SK-MEL-5 (cell line): Measurements from ENCODE around the gene KCNJ2. TPM values are rescaled to one million over a fixed set of nuclear protein-coding genes. Genes with fewer than 3 reads are reported as not detected.

Experiments
- DNase-seq: peaks from one replicate; pipeline ENCODE4 v3.0.0-alpha.2; 2016; ENCODE audit warnings: low read depth, low spot score
- in situ Hi-C: cut with HindIII; loops from 2 replicates; pipeline ENCODE4 v1.10.0; 2016; ENCODE audit warnings: low sequenced_read_pairs, high pct_unique_total_duplicates, low pct_unique_long_range_greater_than_20kb
- total RNA-seq: library from RNA; depleted of rRNA; stranded (reverse); fragments of >200 nt; shearing (Covaris generic); gene quantifications from 2 replicates; pipeline ENCODE4 v1.2.3, GENCODE V29; 2014

The KCNJ2 gene
- total RNA-seq, 1 experiment from 2014 or later: 1.0 TPM

DNA sequence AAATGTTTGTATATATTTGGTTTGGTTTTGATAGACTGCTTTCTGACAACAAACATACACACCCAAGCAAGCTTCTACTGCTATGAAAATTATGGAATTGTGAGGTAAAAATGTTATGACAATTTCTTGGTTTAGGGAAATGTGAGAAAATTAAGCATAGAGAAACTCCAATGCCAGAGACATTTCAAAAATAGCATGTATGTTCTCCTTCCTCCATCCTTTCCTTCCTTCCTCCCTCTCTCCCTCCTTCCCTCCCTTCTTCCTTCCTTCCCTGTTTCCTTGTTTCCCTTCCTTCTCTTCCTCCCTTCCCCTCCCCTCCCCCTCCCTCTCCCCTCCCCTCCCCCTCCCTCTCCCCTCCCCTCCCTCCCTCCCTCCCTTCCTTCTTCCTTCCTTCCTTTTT is 14.9 kb downstream of the KCNJ2 start:
- in situ Hi-C loops: no loop called here
- DNase-seq: no peak

DNA sequence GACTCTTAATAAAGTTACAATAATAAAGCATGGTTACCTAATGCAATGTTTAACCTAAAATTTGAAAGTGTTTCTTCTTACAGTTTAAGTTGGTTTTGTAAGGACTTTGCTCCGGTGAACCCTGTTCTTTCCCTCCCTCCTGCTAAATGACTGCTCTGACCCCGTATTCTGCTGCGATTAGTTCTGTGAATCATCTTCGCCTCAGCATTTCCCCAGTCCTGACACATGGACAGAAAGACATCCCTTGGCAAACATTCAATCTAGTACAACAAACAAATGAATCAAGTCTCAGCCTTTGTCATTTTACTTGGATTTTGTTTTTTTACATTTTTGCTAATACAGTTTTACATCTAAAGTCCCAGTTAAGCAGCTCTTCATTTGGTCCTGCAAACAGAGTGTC is 15.4 kb downstream of the KCNJ2 start:
- no peak for DNase-seq
- in situ Hi-C loops: no loop called here

DNA sequence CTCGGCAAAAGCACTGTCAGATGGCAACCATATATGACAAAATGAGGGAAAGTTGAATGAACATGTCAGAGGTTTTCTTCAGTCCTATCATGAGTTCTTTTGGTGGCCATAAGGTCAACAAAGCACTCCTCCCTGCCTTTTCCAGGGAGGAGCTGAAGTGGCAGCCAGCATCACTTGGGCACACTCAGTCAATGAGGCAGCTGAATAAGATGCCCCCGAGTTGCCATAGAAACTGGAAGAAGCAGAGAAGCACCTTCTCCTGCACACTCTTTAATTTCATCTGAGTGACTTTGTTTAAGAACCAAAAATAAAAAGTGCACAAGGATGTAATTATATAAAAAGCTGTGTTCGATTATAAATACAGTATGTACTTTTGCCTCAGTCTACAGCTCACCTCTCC is 16.0 kb downstream of the KCNJ2 start:
- DNase-seq: no peak
- in situ Hi-C loops: no loop called here

DNA sequence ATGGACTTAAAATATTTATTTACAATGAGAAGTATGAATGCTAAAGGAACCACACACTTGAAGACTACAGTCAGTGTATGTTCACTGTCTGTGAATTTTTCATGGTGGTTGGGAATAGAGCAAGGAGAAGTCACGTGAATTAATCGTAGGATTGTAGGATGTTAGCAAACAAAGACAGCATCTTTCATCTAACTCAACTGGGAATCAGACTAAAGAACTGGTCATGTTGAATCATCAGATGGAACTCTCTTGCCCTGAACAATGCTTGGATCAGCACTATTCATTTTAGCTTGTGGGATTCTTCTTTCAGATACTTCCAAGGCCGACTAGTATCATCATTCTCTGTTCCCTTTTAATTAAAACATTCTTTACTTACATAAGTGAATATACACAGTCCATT is 18.1 kb downstream of the KCNJ2 start:
- in situ Hi-C loops: no loop called here
- no peak for DNase-seq

DNA sequence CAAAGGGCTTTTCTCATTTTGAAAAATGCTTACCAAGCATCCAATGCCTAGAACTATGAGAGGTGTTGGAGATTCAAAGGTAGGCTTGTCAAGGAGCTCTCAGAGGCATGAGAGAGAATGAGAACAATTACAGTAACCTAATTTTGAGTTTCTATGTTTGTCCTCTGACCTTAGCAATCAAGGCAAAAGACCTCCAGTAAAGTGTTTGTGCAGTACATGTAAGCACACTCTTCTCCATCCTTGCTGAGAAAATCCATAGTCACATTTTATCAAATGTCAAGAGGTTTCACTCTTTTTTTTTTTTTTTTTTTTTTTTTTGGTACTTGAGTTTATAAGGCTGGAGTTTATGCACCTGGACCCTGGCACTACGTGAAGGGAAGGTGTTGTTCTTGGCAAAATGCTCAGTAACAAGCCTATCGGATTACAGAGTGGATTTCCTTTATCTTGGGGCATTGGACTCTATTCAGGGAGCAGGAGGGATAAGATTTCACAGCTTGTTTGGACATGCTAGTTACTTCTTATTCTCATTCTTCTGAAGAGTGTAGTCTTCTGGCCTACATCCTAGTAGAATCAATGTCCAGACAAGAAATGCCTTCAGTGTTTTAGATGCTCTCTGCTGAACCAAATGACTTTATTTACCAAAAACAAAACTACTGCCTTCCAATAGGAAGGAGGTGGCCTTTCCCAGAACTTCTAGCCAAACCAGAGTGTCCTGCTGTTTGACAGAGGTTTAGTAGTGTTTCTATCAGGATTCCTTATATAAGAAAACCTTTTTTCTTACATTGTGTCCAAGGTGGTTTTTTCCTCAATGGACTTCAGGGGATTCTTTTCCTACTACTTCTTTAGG is 21.9 kb downstream of the KCNJ2 start:
- in situ Hi-C loops: no loop called here
- no peak for DNase-seq

DNA sequence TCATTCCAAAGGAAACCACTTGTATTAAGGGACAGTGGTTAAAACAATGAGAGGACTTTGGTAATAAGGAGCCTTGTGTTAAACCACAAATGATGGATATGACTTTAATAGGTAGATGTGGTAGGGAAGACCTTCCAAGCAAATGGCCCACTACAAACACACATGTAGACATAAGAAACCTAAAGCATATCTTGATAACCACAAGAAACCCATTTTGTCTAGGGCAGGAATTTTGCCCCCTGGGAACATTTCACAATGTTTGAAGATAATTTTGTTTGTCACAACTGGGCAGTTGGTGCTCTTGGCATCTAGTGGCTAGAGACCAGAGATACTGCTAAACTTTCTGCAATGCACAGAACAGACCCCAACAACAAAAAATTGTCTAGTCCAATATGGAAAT is 25.8 kb downstream of the KCNJ2 start:
- in situ Hi-C loops: no loop called here
- no peak for DNase-seq

DNA sequence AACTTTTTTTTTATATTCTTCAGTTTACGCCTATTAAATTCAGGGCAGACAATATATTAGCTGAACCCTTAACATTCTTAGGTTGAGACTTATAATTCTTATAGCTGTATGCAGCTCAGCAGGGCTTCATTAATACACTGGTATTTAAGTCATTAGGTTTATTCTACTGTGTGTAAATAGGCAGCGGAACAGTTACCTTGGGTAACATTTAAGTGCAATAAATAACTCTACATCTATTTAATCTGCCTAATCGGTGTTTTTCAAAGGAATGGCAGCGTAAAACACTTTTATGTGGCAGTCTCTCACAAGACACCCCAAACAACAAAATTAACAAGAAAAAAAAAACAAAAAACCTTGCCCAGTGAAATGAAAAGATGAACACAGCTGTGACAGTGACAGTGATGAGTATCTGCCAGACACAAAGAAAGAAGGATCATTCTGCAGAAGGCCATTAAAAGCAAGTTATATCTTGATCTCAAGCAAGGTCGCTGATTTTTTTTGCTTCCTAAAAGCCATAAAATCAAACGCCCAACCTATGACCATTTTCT is 32.6 kb downstream of the KCNJ2 start:
- in situ Hi-C loops: no loop called here
- no peak for DNase-seq

DNA sequence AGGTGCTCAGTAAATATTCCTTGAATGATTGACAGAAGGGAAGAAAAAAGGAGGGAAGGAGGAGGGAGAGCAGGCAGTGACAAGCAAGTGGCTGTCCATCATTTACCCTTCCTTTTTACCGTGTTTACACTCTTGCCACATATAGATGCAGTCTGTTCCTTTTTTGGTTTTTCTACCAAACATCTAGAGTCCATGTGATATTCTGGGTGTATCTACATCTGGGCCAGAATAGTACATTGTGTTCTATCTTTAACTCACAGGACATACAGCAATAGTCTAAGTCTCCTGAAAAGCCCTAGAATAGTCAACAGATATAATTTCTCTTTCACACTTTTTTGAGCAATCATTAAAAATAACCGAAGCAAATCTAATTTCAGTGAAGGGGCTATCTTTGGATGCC is 33.5 kb downstream of the KCNJ2 start:
- in situ Hi-C loops: no loop called here
- DNase-seq: no peak

DNA sequence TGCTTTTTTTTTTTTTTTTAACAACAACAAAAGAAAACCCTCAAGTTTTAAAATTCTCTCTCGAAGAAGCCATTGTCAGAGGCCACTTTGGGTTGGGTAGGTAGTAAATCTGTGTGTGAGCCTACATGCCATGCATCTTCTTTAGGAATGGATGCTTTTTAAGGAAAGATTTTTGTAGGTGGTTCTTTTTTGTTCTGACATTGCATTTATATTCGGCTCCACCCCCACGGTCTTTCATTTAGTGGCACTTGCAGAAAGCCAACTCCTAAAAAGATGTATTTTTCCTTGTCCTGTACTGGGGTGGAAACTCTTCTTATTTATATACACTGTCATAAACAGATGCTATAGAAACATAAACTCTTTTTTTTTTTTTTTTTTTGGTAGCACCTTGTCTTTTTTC is 35.1 kb downstream of the KCNJ2 start:
- in situ Hi-C loops: no loop called here
- no peak for DNase-seq

DNA sequence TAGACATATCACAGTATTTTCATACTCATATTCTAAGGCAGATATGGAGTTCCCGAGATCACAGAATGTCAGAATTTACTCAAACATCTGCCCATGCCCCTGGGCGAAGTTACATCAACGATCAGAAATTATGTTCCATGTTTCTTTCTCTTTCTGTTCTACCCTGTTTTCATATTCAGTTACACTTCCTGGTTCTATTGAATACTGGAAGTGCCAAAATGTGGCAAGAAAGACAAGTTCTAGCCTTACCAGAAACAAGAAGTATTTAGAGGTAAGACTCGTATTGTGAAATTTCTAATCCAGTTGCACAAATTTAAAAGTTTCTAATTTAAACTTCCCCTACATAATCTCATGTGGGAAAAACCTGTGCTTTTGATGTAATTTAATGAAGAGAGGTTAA is 36.1 kb downstream of the KCNJ2 start:
- DNase-seq: no peak
- in situ Hi-C loops: no loop called here

DNA sequence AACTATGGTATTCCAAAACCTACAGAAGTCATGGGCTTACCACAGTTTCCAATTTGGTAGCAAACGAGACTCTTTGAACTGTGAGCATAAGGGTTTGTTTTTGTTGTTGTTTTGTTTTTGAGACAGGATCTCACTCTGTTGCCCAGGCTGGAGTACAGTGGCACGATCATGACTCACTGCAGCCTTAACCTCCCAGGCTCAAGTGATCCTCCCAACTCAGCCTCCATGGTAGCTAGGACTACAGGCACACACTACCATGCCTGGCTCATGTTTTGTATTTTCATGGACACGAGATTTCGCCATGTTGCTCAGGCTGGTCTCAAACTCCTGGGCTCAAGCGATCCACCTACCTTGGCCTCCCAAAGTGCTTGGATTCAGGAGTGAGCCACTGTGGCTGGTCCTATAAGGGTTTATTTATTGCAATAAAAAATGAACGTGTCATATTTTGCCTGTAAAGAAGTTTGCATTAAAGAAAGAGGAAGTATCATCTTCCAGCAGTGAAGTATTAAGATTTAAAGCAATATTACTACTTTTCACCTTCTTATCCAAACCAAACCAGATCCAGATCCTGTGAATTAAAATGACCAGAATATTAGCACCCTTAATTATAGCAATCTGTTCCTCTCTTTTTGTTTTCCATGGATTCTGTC is 37.2 kb downstream of the KCNJ2 start:
- no peak for DNase-seq
- in situ Hi-C loops: no loop called here

DNA sequence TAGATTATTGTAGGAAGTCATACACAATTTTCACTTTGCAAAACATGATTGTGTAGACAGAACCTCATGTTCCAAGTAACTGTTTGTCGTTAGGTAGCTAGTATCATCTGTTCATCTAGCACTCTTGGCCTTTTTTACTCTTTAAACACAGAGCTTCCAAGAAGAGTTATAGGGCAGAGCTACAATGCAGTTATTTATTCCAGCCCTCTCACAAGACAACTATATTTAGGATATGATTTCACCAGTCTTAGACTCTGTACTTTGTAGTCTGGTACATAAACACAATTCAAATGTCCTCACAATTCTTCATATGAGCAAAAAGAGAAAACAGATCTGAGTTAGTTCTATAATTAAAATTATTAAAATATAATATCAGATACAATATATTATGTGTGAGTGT is 37.9 kb downstream of the KCNJ2 start:
- peak; percentile 70 for DNase-seq
- in situ Hi-C loops: no loop called here

DNA sequence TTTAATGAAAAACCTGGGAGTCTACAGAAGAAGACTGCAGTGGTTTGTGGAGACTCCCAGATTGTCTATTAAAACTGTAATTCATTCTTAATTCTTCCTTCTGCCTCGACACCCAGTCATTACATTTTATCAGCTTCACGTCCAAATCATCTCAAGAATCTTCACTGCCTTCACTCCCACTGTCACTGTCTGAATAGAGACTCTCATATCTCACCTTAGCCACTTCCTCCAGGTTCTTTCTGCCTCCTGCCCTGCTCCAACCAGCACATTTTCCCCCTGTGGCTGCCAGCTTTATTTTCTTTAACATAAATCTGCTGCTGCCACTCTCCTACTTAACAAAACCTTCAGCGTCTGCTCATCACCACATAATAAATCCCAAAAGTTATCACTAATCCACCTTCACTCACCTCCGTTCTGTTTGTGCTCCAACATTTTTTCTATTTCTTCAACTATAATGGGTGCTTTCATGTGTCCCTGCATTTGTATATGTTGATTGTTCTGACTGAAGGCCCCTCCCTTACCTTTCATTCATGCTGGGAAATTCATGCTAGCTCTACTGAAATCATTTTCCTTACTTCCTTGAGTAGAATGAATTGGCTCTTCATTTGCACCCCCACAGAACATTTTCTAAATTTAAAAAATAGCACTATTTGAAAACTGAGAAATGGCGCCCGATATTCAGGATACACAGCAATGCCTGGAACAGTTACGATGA is 38.9 kb downstream of the KCNJ2 start:
- in situ Hi-C loops: no loop called here
- no peak for DNase-seq

DNA sequence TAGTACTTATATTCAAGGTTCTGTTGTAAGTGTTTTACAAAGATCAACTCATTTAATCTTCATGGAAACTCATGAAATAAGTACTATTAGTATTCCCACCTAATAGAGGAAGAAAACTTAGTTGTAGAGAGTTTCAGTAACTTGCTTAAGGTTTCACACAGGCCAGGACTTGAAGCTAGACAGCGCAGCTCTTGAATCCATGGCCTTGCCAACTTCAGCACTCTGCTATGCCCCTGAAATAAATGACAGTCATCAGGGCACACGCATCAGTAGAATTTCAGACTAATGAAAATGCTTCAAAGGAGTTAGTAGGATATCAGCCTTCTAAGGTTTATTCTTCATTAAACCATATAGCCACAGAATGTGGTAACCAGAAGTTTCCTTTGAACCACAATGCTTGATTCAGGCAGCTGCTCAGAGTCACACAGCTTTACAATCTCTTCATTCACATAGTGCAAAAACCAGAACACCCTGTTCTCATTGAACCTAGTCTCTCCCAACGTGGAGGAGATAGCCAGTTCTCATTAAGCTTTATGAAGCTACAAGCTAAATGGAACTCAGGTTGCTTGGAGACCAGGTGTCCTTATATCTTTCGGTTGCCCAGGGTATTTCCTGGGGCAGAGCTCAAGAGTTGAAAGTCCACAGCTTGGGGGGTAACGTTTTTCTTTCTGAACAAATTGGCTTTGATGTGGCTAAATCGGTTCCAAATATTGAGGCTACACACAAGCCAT is 39.7 kb downstream of the KCNJ2 start:
- in situ Hi-C loops: no loop called here
- DNase-seq: no peak

DNA sequence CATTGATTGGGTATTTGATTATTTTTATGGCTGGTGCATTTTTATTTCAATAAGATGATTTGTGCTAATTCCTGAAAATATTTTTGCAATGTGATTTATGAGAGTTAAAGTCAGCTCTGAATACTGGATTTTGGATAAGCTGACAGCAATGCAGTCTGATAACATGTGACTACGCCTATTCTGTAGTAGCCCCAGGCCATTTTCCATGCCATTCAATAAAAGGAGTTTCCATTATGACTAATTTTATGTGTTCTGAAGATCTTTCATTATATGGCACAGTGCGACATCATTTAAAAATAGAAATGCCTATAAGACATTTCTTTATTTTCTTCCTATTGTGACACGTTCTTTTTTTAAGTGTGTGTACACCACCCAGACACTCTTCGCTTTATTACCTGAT is 46.3 kb downstream of the KCNJ2 start:
- in situ Hi-C loops: no loop called here
- peak; percentile 37 for DNase-seq

DNA sequence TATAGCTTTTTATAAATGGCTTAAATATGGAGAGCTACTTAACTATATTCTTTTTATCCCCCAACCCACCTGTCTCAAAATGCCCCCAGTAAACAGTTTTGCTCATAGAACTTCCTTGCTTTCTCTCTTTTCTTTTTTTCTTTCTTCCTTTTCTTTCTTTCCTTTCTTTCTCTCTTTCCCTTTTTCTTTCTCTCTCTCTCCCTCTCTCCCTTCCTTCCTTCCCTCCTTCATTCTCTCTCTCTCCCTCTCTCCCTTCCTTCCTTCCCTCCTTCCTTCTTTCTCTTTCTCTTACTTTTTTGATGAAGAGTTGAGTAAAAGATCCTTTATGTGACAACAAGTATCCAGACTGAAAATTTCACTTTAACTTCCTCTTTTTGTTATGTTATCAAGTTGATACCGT is 48.2 kb downstream of the KCNJ2 start:
- DNase-seq: no peak
- in situ Hi-C loops: no loop called here

DNA sequence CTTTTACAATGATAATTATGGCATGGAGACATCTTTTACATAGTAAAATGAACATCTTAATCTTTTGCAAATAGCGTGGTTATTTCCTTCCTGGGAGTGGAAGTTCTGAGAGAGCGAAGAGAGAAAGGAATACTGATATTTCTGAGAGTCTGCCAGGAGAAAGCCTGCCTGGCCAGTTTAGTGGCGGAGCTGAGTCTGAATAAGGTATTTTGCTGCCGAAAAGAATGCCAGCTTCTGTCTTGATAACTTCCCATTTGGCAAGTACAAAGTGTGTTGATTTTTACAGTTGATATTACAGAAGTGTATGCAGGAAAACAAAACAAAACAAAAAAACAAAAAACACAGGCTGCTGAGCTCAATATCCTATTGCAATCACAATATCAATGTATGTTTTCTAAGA is 55.9 kb downstream of the KCNJ2 start:
- in situ Hi-C loops: no loop called here

More for the DNA sequence above, 55.9 kb downstream of the KCNJ2 start:
- no peak for DNase-seq
